BJ (cell line): ENCODE results near the gene NAA25. TPM values are rescaled to one million over a fixed set of nuclear protein-coding genes. Genes with fewer than 3 reads are reported as not detected.

Source experiments
- CTCF ChIA-PET: fragments of 350-600 bp; formaldehyde crosslinking; extraction: SDS; loops from one replicate; lab custom pipeline; 2021; ENCODE audit warnings: antibody characterized with exemption, inconsistent platforms; lab: Yijun Ruan, JAX
- POLR2A ChIA-PET: fragments of 300-600 bp; sonication (Branson Sonifier 250); formaldehyde crosslinking; extraction: SDS; loops from one replicate; lab custom pipeline; 2021; ENCODE audit warnings: antibody characterized with exemption; lab: Charles Lee
- DNase-seq: peaks from one replicate; pipeline ENCODE4 v3.0.0-alpha.2; 2011; ENCODE audit warnings: low read depth
- H3K27me3 ChIP-seq: 2 replicates; pipeline ENCODE4 v1.6.0; 2011; ENCODE audit warnings: low read length; ENCODE audit not compliant: control insufficient read depth, insufficient read depth
- H3K36me3 ChIP-seq: 2 replicates; pipeline ENCODE4 v1.5.1; 2011; ENCODE audit warnings: low read length; ENCODE audit not compliant: control insufficient read depth, insufficient read depth
- H3K4me3 ChIP-seq: 2 replicates; pipeline ENCODE4 v1.5.1; 2011; ENCODE audit warnings: low read depth, mild to moderate bottlenecking, control low read depth, low read length
- CTCF ChIP-seq: IDR thresholded peaks from 2 replicates; pipeline ENCODE4 v1.5.1; 2011; ENCODE audit warnings: low read depth, mild to moderate bottlenecking, control low read depth, inconsistent platforms, low read length, moderate library complexity; ENCODE audit not compliant: insufficient read depth
- polyA plus RNA-seq: library from polyadenylated mRNA; depleted of rRNA; stranded (reverse); fragments of >200 nt; gene quantifications from 2 replicates; pipeline ENCODE4 v1.2.3, GENCODE V29; 2011

NAA25 gene
- polyA plus RNA-seq, 1 experiment, result 7.2 TPM

- Histone ChIP-seq H3K27me3 (no peaks in the 10 kb centered on the region), H3K4me3 (no peak overlapping the region), H3K36me3 (peaks cover 33% of the 10 kb centered on the region)
- TF ChIP-seq CTCF, result no peak
- ChIA-PET POLR2A (no interaction called here), CTCF (interaction anchor here (0.5 to 0.8 kb wide), 2 partner anchors 11 to 304 kb away, joined by 3 read pairs; no protein-coding TSS in a partner anchor)
- no peak for DNase-seq
Observed at GRCh38 chr12:112149596-112149995, 41.0 kb upstream of the NAA25 start.

GRCh38 chr12:112148031-112148513 is 39.5 kb upstream of the NAA25 start:
- CTCF ChIA-PET, result interaction anchor here (1.1 kb wide), 1 partner anchor 30 kb away, joined by 3 read pairs; no protein-coding TSS in a partner anchor
- no peak overlapping the region for H3K4me3 ChIP-seq
- POLR2A ChIA-PET, result interaction anchor here (0.6 kb wide), 1 partner anchor 63 kb away, joined by 3 read pairs; no protein-coding TSS in a partner anchor
- DNase-seq, result no peak
- peaks cover 29% of the 10 kb centered on the region for H3K36me3 ChIP-seq
- no peaks in the 10 kb centered on the region for H3K27me3 ChIP-seq
- no peak for TF ChIP-seq CTCF

- Histone ChIP-seq H3K4me3 (no peak overlapping the region), H3K36me3 (peaks cover 19% of the 10 kb centered on the region), H3K27me3 (no peaks in the 10 kb centered on the region)
- ChIA-PET POLR2A (no interaction called here), CTCF (interaction anchor here (0.7 kb wide), 1 partner anchor 41 kb away, joined by 4 read pairs; no protein-coding TSS in a partner anchor)
- TF ChIP-seq CTCF, result no peak
- DNase-seq, result no peak
Observed at GRCh38 chr12:112146123-112146522, 37.5 kb upstream of the NAA25 start.

- H3K27me3 ChIP-seq, result no peaks in the 10 kb centered on the region
- peaks cover 12% of the 10 kb centered on the region for H3K36me3 ChIP-seq
- ChIA-PET CTCF (no interaction called here), POLR2A (no interaction called here)
- H3K4me3 ChIP-seq, result no peak overlapping the region
- no peak for TF ChIP-seq CTCF
- no peak for DNase-seq
Observed at GRCh38 chr12:112140728-112141127, 32.1 kb upstream of the NAA25 start.

- no peak for TF ChIP-seq CTCF
- ChIA-PET CTCF (no interaction called here), POLR2A (no interaction called here)
- no peak for DNase-seq
- H3K4me3 ChIP-seq, result no peak overlapping the region
- H3K36me3 ChIP-seq, result peaks cover 15% of the 10 kb centered on the region
- H3K27me3 ChIP-seq, result no peaks in the 10 kb centered on the region
Observed at GRCh38 chr12:112134731-112135130, 26.1 kb upstream of the NAA25 start.
